ENCODE measurements around the gene ARL17B.
"Not testable (repeated sequence)": the region's sequence is repeated elsewhere in the genome, so short reads cannot be mapped to it uniquely, and the experiment has no call there.

Gene ARL17B

DNA sequence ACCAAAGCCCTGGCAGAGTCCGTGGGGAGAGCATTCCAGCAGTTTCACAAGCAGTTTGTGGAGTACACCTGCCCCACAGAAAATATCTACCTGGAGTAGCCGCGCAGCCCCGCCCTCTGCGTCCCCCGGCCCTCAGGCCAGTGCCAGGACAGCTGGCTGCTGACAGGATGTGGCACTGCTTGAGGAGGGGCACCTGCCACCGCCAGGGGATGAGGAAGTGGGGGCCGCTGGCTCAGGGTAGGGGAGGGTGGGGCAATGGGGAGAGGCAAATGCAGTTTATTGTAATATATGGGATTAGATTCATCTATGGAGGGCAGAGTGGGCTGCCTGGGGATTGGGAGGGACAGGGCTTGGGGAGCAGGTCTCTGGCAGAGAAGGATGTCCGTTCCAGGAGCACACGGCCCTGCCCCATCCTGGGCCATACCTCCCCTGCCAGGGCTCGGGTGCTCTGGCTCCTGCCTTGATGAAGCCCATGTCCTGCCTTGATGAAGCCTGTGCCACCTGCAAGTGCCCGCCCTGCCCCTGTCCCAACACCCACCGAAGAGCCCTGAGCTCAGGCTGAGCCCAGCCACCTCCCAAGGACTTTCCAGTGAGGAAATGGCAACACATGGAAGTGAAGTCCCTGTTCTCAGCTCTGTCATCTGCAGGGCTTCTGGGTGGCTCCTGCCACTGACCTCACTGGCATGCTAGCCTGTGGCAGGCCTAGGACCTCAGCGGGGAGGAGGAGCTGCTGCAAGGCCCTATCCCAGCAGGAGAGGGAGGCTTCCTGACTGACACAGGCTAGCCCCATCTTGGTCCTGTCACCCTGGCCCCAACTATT is 116.4 kb downstream of the ARL17B start:
- not testable (repeated sequence) for DNase-seq

DNA sequence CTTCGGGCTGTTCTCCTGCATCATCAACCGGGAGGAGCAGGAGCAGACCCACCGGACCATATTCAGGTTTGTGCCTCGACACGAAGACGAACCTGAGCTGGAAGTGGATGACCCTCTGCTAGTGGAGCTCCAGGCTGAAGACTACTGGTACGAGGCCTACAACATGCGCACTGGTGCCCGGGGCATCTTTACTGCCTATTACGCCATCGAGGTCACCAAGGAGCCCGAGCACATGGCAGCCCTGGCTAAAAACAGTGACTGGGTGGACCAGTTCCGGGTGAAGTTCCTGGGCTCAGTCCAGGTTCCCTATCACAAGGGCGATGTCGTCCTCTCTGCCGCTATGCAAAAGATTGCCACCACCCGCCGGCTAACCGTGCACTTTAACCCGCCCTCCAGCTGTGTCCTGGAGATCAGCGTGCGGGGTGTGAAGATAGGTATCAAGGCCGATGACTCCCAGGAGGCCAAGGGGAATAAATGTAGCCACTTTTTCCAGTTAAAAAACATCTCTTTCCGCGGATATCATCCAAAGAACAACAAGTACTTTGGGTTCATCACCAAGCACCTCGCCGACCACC is 117.1 kb downstream of the ARL17B start:
- DNase-seq, result not testable (repeated sequence)

DNA sequence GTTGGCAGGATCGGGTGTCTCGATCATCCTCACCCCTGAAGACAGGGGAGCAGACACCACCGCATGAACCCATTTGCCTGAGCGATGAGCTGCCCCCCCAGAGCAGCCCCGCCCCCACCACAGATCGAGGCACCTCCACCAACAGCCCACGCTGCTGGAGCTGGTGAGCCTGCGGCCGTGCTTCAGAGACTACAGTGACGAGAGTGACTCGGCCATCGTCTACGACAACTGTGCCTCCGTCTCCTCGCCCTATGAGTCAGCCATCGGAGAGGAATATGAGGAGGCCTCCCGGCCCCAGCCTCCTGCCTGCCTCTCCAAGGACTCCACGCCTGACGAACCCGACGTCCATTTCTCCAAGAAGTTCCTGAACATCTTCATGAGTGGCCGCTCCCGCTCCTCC is 117.6 kb downstream of the ARL17B start:
- DNase-seq, result not testable (repeated sequence)

DNA sequence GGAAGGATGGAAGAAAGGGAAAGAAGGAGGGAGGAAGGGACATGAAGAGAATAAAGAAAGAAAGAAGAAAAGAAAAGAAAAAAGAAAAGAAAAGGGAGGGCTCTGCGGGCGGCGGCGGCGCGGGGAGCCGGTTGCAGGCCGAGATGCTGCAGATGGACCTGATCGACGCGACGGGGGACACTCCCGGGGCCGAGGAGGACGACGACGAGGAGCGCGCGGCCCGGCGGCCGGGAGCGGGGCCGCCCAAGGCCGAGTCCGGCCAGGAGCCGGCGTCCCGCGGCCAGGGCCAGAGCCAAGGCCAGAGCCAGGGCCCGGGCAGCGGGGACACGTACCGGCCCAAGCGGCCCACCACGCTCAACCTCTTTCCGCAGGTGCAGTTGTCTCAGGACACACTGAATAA is 118.1 kb downstream of the ARL17B start:
- DNase-seq, result not testable (repeated sequence)

DNA sequence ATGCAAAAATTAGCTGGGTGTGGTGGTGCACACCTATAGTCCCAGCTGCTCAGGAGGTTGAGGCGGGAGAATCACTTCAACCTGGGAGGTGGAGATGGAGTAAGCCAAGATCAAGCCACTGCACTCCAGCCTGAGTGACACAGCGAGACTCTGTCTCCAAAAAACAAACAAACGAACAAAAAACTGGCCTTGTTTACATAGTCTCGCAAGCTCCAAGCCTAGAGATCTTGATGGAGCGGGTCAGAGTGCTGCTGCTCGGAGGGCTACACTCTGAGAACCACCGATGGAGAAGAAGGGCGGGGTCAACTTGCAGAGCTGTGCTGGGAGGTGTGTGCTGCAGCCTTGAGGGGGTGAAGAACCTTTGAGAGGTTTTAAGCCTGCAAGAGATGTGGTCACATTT is 130.2 kb downstream of the ARL17B start:
- DNase-seq, result not testable (repeated sequence)

DNA sequence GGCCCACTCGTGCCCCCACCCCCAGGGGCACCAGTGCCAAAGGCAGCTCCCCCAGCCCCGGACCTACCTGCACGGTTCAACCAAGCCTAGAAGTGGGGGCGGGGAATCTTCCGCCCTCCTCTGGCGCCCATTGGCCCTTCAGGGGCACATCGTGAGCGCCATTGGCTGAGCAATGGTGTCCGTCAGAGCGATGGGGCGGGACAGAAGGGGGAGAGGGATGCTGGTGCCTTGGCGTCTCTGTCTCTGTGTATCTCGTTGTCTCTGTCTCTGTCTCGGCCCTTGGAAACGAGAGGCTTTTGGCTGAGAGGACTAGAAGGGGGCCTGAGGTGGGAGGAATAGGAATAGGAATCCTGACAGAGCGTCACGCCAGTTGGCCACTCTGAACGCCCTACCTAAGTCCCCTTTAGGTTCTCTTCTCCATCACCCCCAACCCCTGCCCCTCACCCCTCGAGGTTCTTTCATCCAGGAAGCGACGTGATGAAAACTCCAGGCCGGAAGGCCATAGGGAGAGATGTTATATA is 136.2 kb downstream of the ARL17B start:
- peak; percentile 88 to 95 for DNase-seq

DNA sequence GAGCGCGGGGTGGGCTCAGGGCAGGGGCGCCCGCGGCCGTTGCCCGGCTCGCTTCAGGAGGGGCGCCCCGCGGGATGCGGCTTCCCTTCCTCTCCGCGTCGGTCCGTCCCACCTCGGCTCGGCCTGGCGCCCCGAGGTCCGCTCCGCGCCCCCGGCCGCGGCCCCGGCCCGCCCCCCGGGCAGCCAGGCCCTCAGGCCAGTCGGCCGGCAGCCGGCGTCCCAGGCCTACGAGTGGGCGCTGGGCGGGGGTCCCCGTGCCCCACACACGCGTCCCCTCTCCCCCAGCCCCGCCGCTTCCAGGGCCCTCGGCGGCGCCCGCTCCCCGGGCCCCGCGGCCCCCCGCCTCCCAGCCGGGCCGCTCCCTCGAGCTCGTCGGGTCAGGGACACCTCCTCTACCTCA is 136.7 kb downstream of the ARL17B start:
- DNase-seq, result not testable (repeated sequence)
